Kidney tubule cell (primary cell): ENCODE results near the gene PRPF6.
A peak's percentile ranks its signal among the peaks of the same experiment; 100 is the strongest.

Experiments used
- DNase-seq: peaks from one replicate; pipeline ENCODE4 v3.0.0-alpha.2; 2018; ENCODE audit warnings: low spot score

PRPF6 gene

GRCh38 chr20:64077541-64077875, 96.6 kb downstream of the PRPF6 start:
- DNase-seq: no peak

- DNase-seq: no peak
These were observed 97.1 kb downstream of the PRPF6 start for GRCh38 chr20:64077876-64078551.

- no peak for DNase-seq
These were observed 98.0 kb downstream of the PRPF6 start for GRCh38 chr20:64078934-64079272.

GRCh38 chr20:64079273-64080012, 98.5 kb downstream of the PRPF6 start, which contains the start of gene RGS19:
TSS of gene RGS19 (minus strand) at chr20:64079518. CDS start at chr20:64076886, 2,632 bp downstream.
- DNase-seq: peak; percentile 68

GRCh38 chr20:64080013-64080812, 99.3 kb downstream of the PRPF6 start, which contains the start of gene OPRL1:
TSS of gene OPRL1 (plus strand) at chr20:64080082. CDS start at chr20:64092721, 12,639 bp downstream.
- no peak for DNase-seq

- no peak for DNase-seq
These were observed 100.1 kb downstream of the PRPF6 start for GRCh38 chr20:64080813-64081623.

- no peak for DNase-seq
These were observed 100.7 kb downstream of the PRPF6 start for GRCh38 chr20:64081624-64081964.

GRCh38 chr20:64082126-64082731, 101.3 kb downstream of the PRPF6 start:
- DNase-seq: no peak
